SK-N-MC (cell line): ENCODE measurements around the gene CACTIN.

Experiments
- EZH2 ChIP-seq: fragments of 200-600 bp; sonication (generic); IDR thresholded peaks from one replicate; pipeline ENCODE4 v1.6.1; 2017; ENCODE audit warnings: antibody characterized with exemption
- POLR2AphosphoS5 ChIP-seq: IDR thresholded peaks from 2 replicates; pipeline ENCODE4 v1.6.1; 2012; ENCODE audit warnings: mild to moderate bottlenecking, low read depth, low read length, borderline replicate concordance

DNA sequence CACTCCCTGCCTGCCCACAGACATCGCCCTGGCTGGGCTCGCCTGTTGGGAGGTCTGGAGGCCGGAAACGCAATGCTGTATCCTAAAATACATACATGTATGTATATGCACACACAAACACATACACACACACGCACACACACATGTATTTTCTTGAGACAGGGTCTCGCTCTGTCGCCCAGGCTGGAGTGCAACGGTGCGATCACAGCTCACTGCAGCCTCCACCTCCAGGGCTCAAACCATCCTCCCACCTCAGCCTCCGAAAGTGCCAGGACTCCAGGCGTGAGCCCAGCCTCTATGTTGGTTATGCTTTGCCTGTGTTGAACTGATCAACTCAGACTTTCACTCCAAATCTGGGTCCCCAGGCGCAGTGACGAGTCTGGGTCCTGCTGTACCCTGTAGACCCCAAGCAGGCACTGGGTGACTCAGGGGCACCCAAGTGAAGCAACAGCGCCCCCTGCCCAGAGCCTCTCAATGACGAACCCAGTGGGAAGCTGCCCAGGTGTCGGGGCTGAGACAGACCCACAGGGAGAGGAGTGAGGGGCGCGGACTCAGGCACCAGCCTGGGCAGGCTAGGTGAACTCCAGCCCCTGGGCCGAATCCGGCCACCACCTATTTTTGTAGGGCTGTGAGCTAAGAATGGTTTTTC is 27.4 kb upstream of the CACTIN start:
- TF ChIP-seq POLR2AphosphoS5, result no peak
- no peak for TF ChIP-seq EZH2
